Pancreas (tissue), 10 donors: ENCODE data around the gene PSMD9. TPM values are rescaled to one million over a fixed set of nuclear protein-coding genes. Genes with fewer than 3 reads are reported as not detected.
"Not testable (repeated sequence)": the region's sequence is repeated elsewhere in the genome, so short reads cannot be mapped to it uniquely, and the experiment has no call there.

ENCODE experiments used
- ATAC-seq, 4 donors: fragments of 200-7000 bp; cut with Tn5 transposase; one replicate each; pipeline versions ENCODE4 v1.8.0 to v1.9.1; 2020; ENCODE audit warnings: mild to moderate bottlenecking in 4 of 4, moderate library complexity in 4 of 4
- DNase-seq, 6 donors: peaks; one replicate each; pipeline ENCODE4 v3.0.0-alpha.2; 2020
- FAIRE-seq: peaks from 2 replicates; lab custom pipeline; 2012; peaks lifted over from hg19 to GRCh38; lab: Jason Lieb, UNC
- H3K27ac ChIP-seq, 4 donors: fragments of 200-600 bp; sonication (generic); 1 replicate in 3 of 4; 2 replicates in 1 of 4; pipeline versions ENCODE4 v1.5.0 to v1.8.0; 2020
- H3K27me3 ChIP-seq, 4 donors: fragments of 200-600 bp; one replicate each; pipeline ENCODE4 v1.8.0; 2021
- H3K36me3 ChIP-seq, 3 donors: fragments of 200-600 bp; sonication (generic) in 1 of 3; one replicate each; pipeline versions ENCODE4 v1.5.0 to v1.8.0; 2020 to 2021
- H3K4me1 ChIP-seq, 3 donors: fragments of 200-600 bp; one replicate each; pipeline ENCODE4 v1.8.0; 2021
- H3K4me3 ChIP-seq, 4 donors: fragments of 200-600 bp; sonication (generic) in 2 of 4; one replicate each; pipeline versions ENCODE4 v1.5.0 to v1.8.0; 2020 to 2021
- H3K9me3 ChIP-seq, 4 donors: fragments of 200-600 bp; one replicate each; pipeline ENCODE4 v1.8.0; 2021
- CTCF ChIP-seq, 4 donors: fragments of 200-600 bp; sonication (generic) in 3 of 4; IDR thresholded peaks; one replicate each; pipeline versions ENCODE4 v1.5.0 to v1.8.0; 2021; ENCODE audit warnings: antibody characterized with exemption in 4 of 4
- WGBS, 2 donors: extraction: QIAGEN DNeasy Blood & Tissue Kit; methylation state at CpG; one replicate each; pipeline ENCODE4 v1.1.7; 2013; 5-methylcytosine and 5-hydroxymethylcytosine counted together
- intact Hi-C, 3 donors: fragments of 100-400 bp; cut with DNase I; formaldehyde crosslinking; loops; one replicate each; pipeline versions ENCODE4 v1.11.1 to v1.14.2; 2022
- polyA plus RNA-seq, 2 donors: library from polyadenylated mRNA; stranded (reverse); fragments of 200-250 nt; gene quantifications; one replicate each; pipeline ENCODE4 v1.2.3, GENCODE V29; 2013
- total RNA-seq, 6 donors: library from RNA; stranded (reverse); fragmentation: NEBNext Ultra II Directional in 4 of 6; extraction: Animal tissue kit (Norgen Biotek cat#: 25700) in 4 of 6; gene quantifications; one replicate each; pipeline versions ENCODE4 v1.2.1 to v1.2.4, GENCODE V29; 2021 to 2023
- donor health status: healthy with polysubstance abuse.
- donor health status: DM: no; HTN: no; CAD: no; lungs with moderate emphysema.
- donor health status: DM: no; HTN: no; CAD: no.
- donor health status: control.
- donor health status: control.
- donor health status: Bipolar disorder and iron deficiency.
- donor health status: DM: yes; HTN: yes; CAD: no.
- donor health status: DM: no; HTN: no; CAD: no.
- donor health status: DM: no; HTN: no; CAD: no.
- donor health status: DM: yes; HTN: yes; CAD: no.

PSMD9 gene
- total and polyA plus RNA-seq, 8 donors, result 20.5 to 39.4 (median 25.6) TPM

- WGBS, 2 donors, result 0 to 2% methylated on average over 7 of the region's 7 CpGs
- Histone ChIP-seq H3K4me3 (peak overlapping the region; percentile 38 to 92 (median 70)), H3K27me3 (no peaks in the 10 kb centered on the region), H3K27ac (peak overlapping the region; percentile 80 to 96 (median 89)), H3K9me3 (no peaks in the 10 kb centered on the region), H3K4me1 (peaks cover 14 to 29% (median 20%) of the 10 kb centered on the region in 3 donors), H3K36me3 (no peaks in the 10 kb centered on the region)
- TF ChIP-seq CTCF (IDR thresholded peaks at IDR 0.05), result no peak
- ATAC-seq (no peak), DNase-seq (no peak), FAIRE-seq (no peak)
- intact Hi-C loops, result loop anchor here in 1 of 3 donors (10.0 kb wide), 1 partner anchor 94 kb away; the partner anchor contains the start of gene RHOF
Observed at GRCh38 chr12:121889274-121889624, 659 bp downstream of the PSMD9 start.

GRCh38 chr12:121889661-121890060 lies 1.1 kb downstream of the PSMD9 start:
- intact Hi-C loops, result loop anchor here in 1 of 3 donors (10.0 kb wide), 1 partner anchor 95 kb away; the partner anchor contains the start of gene RHOF
- 37 to 43% methylated on average over 6 of the region's 6 CpGs for WGBS, 2 donors
- not testable (repeated sequence) for ATAC-seq, H3K36me3 ChIP-seq, H3K9me3 ChIP-seq, H3K27me3 ChIP-seq, DNase-seq, FAIRE-seq
- H3K4me3 ChIP-seq, result peak overlapping the region; percentile 38 to 92 (median 70)
- H3K4me1 ChIP-seq, result peaks cover 14 to 32% (median 23%) of the 10 kb centered on the region in 3 donors
- peak overlapping the region in 1 of 4 donors; percentile 96 for H3K27ac ChIP-seq

- FAIRE-seq (no peak), DNase-seq (no peak), ATAC-seq (no peak)
- H3K4me3 ChIP-seq, result no peak overlapping the region
- H3K27ac ChIP-seq, result peak overlapping the region in 1 of 4 donors; percentile 82
- H3K36me3 ChIP-seq, result peaks cover 6 to 17% (median 9%) of the 10 kb centered on the region in 3 donors
- intact Hi-C loops, result no loop called here
- H3K27me3 ChIP-seq, result no peaks in the 10 kb centered on the region
- peaks cover 14 to 29% (median 23%) of the 10 kb centered on the region in 3 donors for H3K4me1 ChIP-seq
- no peak for TF ChIP-seq CTCF (IDR thresholded peaks at IDR 0.05)
- 81 to 85% methylated on average over 13 of the region's 13 CpGs for WGBS, 2 donors
- H3K9me3 ChIP-seq, result no peaks in the 10 kb centered on the region
Observed at GRCh38 chr12:121892673-121893561, 4.3 kb downstream of the PSMD9 start.

- FAIRE-seq (no peak), DNase-seq (peak in 5 of 6 donors; percentile 52 to 60 (median 58)), ATAC-seq (peak; percentile 78 to 86 (median 85))
- Histone ChIP-seq H3K4me3 (no peak overlapping the region), H3K27ac (peak overlapping the region in 3 of 4 donors; percentile 49 to 82 (median 72)), H3K4me1 (peaks cover 14 to 26% (median 23%) of the 10 kb centered on the region in 3 donors), H3K36me3 (peaks cover 9 to 23% (median 10%) of the 10 kb centered on the region in 3 donors), H3K27me3 (no peaks in the 10 kb centered on the region), H3K9me3 (no peaks in the 10 kb centered on the region)
- TF ChIP-seq CTCF (IDR thresholded peaks at IDR 0.05), result no peak
- intact Hi-C loops, result no loop called here
- WGBS, 2 donors, result 10 to 12% methylated on average over 1 of the region's 1 CpG
Observed at GRCh38 chr12:121893961-121894460, 5.4 kb downstream of the PSMD9 start.

GRCh38 chr12:121894633-121895032 lies 6.0 kb downstream of the PSMD9 start:
- H3K4me3 ChIP-seq, result no peak overlapping the region
- 60 to 68% methylated on average over 7 of the region's 7 CpGs for WGBS, 2 donors
- H3K36me3 ChIP-seq, result peaks cover 9 to 29% (median 12%) of the 10 kb centered on the region in 3 donors
- H3K27me3 ChIP-seq, result no peaks in the 10 kb centered on the region
- no peak for FAIRE-seq
- peak overlapping the region in 3 of 4 donors; percentile 49 to 82 (median 72) for H3K27ac ChIP-seq
- ATAC-seq, result peak in 3 of 4 donors; percentile 20 to 34 (median 32)
- H3K4me1 ChIP-seq, result peaks cover 12 to 23% (median 20%) of the 10 kb centered on the region in 3 donors
- H3K9me3 ChIP-seq, result no peaks in the 10 kb centered on the region
- TF ChIP-seq CTCF (IDR thresholded peaks at IDR 0.05), result no peak
- intact Hi-C loops, result no loop called here
- DNase-seq, result no peak
